Measurements from ENCODE around the gene PUS1. TPM values are rescaled to one million over a fixed set of nuclear protein-coding genes. Genes with fewer than 3 reads are reported as not detected.

The PUS1 gene
- total RNA-seq, 1 donor from 2014 or later = 18.8 TPM

DNA sequence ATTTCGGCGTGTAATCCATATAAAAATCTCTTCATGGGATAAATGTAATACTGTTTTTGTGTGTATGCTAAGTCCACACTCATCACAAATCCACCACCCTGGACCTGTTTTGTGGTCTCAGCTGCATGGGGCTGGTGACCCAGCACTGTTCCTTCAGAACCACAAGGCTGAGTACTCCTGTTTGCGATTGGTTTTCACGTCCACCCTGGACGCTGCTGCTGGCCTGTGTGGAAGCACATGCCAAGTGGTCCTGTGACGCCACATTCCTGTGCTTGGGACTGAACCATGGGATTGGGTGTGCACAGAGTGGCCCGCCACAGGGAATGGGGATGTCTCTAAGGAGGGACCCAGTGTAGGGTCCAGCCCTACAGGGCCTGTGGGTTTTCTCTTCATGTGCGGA lies 4.3 kb downstream of the PUS1 start:
- Mint-ChIP-seq H3K27me3 (ENCODE audit: unreplicated experiment) (no peaks in the 10 kb centered on the region), H3K9me3 (ENCODE audit: unreplicated experiment) (no peaks in the 10 kb centered on the region), H3K4me3 (ENCODE audit: unreplicated experiment) (no peak overlapping the region), H3K4me1 (ENCODE audit: unreplicated experiment) (peaks cover 9% of the 10 kb centered on the region), H3K27ac (ENCODE audit: unreplicated experiment) (no peak overlapping the region), H3K36me3 (ENCODE audit: unreplicated experiment) (peaks cover 14% of the 10 kb centered on the region)
- TF ChIP-seq CTCF (IDR thresholded peaks at IDR 0.05) = no peak
- no peak for DNase-seq (ENCODE audit: extremely low spot score, unreplicated experiment)

DNA sequence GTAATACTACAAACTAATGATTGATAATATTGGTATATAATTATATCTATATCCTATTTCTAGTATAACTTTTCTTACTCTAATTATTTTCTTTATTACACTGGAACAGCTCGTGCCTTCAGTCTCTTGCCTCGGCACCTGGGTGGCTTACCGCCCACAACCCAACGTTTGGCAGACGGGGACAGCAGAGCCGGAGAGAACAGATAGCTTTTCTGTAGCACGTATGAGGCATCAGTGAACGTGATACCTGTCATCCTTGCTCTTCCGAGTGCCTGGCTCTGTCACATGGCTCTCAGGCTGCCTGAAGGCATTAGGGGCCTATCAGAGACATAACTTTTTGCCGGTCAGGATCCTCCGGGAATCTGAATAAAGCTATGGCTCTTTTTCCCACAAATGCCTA lies 5.5 kb downstream of the PUS1 start:
- peaks cover 8% of the 10 kb centered on the region for H3K4me1 Mint-ChIP-seq (ENCODE audit: unreplicated experiment)
- H3K36me3 Mint-ChIP-seq (ENCODE audit: unreplicated experiment) = peaks cover 14% of the 10 kb centered on the region
- no peaks in the 10 kb centered on the region for H3K9me3 Mint-ChIP-seq (ENCODE audit: unreplicated experiment)
- TF ChIP-seq CTCF (IDR thresholded peaks at IDR 0.05) = no peak
- no peak overlapping the region for H3K4me3 Mint-ChIP-seq (ENCODE audit: unreplicated experiment)
- no peaks in the 10 kb centered on the region for H3K27me3 Mint-ChIP-seq (ENCODE audit: unreplicated experiment)
- DNase-seq (ENCODE audit: extremely low spot score, unreplicated experiment) = no peak
- H3K27ac Mint-ChIP-seq (ENCODE audit: unreplicated experiment) = no peak overlapping the region

DNA sequence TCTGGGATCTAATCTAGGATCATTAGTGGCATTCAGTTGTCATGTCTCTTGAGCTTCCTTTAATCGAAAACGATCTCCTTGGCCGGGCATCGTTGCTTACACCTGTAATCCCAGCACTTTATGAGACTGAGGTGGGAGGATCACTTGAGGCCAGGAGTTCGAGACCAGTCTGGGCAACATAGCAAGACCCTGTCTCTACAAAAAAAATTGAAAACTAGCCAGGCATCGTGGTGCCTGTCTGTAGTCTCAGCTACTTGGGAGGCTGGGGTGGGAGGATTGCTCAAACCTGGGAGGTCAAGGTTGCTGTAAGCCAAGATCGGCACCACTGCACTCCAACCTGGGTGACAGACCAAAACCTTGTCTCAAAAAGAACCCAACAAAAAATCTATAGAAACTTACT lies 9.0 kb downstream of the PUS1 start:
- no peak for DNase-seq (ENCODE audit: extremely low spot score, unreplicated experiment)

GRCh38 chr12:131939007-131939406 lies 9.9 kb downstream of the PUS1 start:
- TF ChIP-seq CTCF (IDR thresholded peaks at IDR 0.05) = no peak
- peaks cover 10% of the 10 kb centered on the region for H3K36me3 Mint-ChIP-seq (ENCODE audit: unreplicated experiment)

More for the DNA sequence above, 9.0 kb downstream of the PUS1 start:
- no peaks in the 10 kb centered on the region for H3K27me3 Mint-ChIP-seq (ENCODE audit: unreplicated experiment)
- TF ChIP-seq CTCF (IDR thresholded peaks at IDR 0.05) = no peak
- H3K4me3 Mint-ChIP-seq (ENCODE audit: unreplicated experiment) = no peak overlapping the region
- H3K27ac Mint-ChIP-seq (ENCODE audit: unreplicated experiment) = no peak overlapping the region
- peaks cover 13% of the 10 kb centered on the region for H3K36me3 Mint-ChIP-seq (ENCODE audit: unreplicated experiment)
- no peaks in the 10 kb centered on the region for H3K9me3 Mint-ChIP-seq (ENCODE audit: unreplicated experiment)
- H3K4me1 Mint-ChIP-seq (ENCODE audit: unreplicated experiment) = no peaks in the 10 kb centered on the region

DNA sequence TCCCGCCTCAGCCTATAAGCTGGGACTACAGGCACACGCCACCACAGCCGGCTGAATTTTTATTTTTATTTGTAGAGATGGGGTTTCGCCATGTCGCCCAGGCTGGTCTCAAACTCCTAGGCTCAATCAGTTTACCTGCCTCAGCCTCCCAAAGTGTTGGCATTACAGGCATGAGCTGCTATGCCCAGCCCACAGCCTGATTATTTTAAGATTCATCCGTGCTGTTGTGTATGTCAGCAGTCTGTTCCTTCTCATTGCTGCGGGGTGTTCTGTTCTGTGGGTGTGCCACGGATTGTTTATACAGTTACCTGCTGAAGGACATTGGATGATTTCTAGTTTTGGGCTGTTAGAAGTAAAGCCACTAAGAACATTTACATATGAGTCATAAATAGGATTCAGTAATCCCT lies 11.1 kb downstream of the PUS1 start:
- no peak for DNase-seq (ENCODE audit: extremely low spot score, unreplicated experiment)
- no peak for TF ChIP-seq CTCF (IDR thresholded peaks at IDR 0.05)
- no peaks in the 10 kb centered on the region for H3K4me1 Mint-ChIP-seq (ENCODE audit: unreplicated experiment)
- H3K27ac Mint-ChIP-seq (ENCODE audit: unreplicated experiment) = no peak overlapping the region
- no peak overlapping the region for H3K4me3 Mint-ChIP-seq (ENCODE audit: unreplicated experiment)
- H3K9me3 Mint-ChIP-seq (ENCODE audit: unreplicated experiment) = no peaks in the 10 kb centered on the region
- peaks cover 13% of the 10 kb centered on the region for H3K36me3 Mint-ChIP-seq (ENCODE audit: unreplicated experiment)
- H3K27me3 Mint-ChIP-seq (ENCODE audit: unreplicated experiment) = no peaks in the 10 kb centered on the region

More at GRCh38 chr12:131939007-131939406, 9.9 kb downstream of the PUS1 start:
- Mint-ChIP-seq H3K4me3 (ENCODE audit: unreplicated experiment) (no peak overlapping the region), H3K4me1 (ENCODE audit: unreplicated experiment) (no peaks in the 10 kb centered on the region), H3K9me3 (ENCODE audit: unreplicated experiment) (no peaks in the 10 kb centered on the region), H3K27ac (ENCODE audit: unreplicated experiment) (no peak overlapping the region), H3K27me3 (ENCODE audit: unreplicated experiment) (no peaks in the 10 kb centered on the region)
- no peak for DNase-seq (ENCODE audit: extremely low spot score, unreplicated experiment)
